ACC112 (cell line): Measurements from ENCODE around the gene MTF1.
"Not testable (repeated sequence)": the region's sequence is repeated elsewhere in the genome, so short reads cannot be mapped to it uniquely, and the experiment has no call there.

Source experiments
- H2AFZ ChIP-seq: fragments of 200-600 bp; sonication (generic); one replicate; pipeline ENCODE4 v1.6.0; 2017; ENCODE audit warnings: antibody characterized with exemption, low read length; ENCODE audit not compliant: unreplicated experiment
- H3K27ac ChIP-seq: fragments of 200-600 bp; sonication (generic); 2 replicates; pipeline ENCODE4 v1.5.1; 2014; ENCODE audit warnings: low read depth, mild to moderate bottlenecking, antibody characterized with exemption, low read length, moderate library complexity
- H3K27me3 ChIP-seq: fragments of 200-600 bp; sonication (generic); 2 replicates; pipeline ENCODE4 v1.6.1; 2014; ENCODE audit warnings: mild to moderate bottlenecking, antibody characterized with exemption, low read length, moderate library complexity, mixed read lengths; ENCODE audit not compliant: insufficient read depth
- H3K36me3 ChIP-seq: fragments of 200-600 bp; sonication (generic); 2 replicates; pipeline ENCODE4 v1.6.1; 2016; ENCODE audit warnings: mild to moderate bottlenecking, antibody characterized with exemption, low read length, moderate library complexity, mixed read lengths; ENCODE audit not compliant: insufficient read depth
- H3K4me1 ChIP-seq: fragments of 200-600 bp; sonication (generic); one replicate; pipeline ENCODE4 v1.6.1; 2016; ENCODE audit warnings: low read length, mixed read lengths; ENCODE audit not compliant: insufficient read depth, unreplicated experiment, control insufficient read depth
- H3K4me3 ChIP-seq: fragments of 200-600 bp; sonication (generic); 2 replicates; pipeline ENCODE4 v1.5.1; 2014; ENCODE audit warnings: mild to moderate bottlenecking, low read depth, low read length
- H3K79me2 ChIP-seq: fragments of 200-600 bp; sonication (generic); one replicate; pipeline ENCODE4 v1.6.0; 2016; ENCODE audit warnings: low read length; ENCODE audit not compliant: control insufficient read depth, unreplicated experiment, insufficient read depth

The MTF1 gene

GRCh38 chr1:37794372-37795339, 64.7 kb downstream of the MTF1 start:
- H3K27ac ChIP-seq: no peak overlapping the region
- H3K4me3 ChIP-seq: peak overlapping the region; percentile 79

DNA sequence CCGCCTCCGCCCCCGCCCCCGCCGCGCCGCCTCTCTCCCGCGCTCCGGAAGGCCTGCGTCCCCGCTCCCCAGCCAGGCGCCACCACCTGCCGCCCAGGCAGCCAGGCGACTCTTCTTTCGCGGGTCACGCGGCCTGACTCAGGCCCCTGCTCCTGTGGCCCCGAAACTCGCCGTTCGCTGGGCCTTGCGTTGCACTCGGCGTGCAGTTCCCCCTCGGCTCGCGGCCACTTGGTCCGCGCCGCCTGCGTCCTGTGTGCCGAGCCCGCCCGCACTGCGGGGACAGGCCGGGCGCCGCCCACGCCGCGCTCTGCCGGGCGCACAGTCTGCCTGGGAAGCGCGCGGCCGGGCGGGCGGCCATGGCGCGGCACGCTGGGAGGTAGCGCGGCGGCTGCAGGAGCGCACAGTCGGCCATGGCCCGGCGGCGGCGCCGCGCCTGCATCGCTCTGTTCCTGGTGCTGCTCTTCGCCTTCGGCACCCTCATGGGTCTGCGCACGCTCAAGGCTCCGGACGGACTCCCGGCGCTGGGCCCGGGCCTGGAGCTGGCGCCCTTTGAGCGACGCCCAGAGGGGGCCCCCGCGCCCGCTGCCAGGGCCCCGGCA, 65.5 kb downstream of the MTF1 start, which contains the start of gene MANEAL:
MANEAL (plus strand) TSS at position 75 of the 599 bp plus-strand sequence; CDS start at position 411, 336 bp downstream.
- Histone ChIP-seq H3K27me3 (peaks cover 50% of the 10 kb centered on the region), H3K4me1 (no peaks in the 10 kb centered on the region), H2AFZ (peak within 1 kb of the TSS; percentile 58), H3K36me3 (no peaks in the 10 kb centered on the region), H3K79me2 (no peaks in the 10 kb centered on the region), H3K4me3 (peak within 1 kb of the TSS; percentile 79), H3K27ac (no peak within 1 kb of the TSS)

More at GRCh38 chr1:37794372-37795339, 64.7 kb downstream of the MTF1 start:
- Histone ChIP-seq H3K36me3 (no peaks in the 10 kb centered on the region), H3K27me3 (peaks cover 44% of the 10 kb centered on the region), H3K79me2 (no peaks in the 10 kb centered on the region), H2AFZ (no peak overlapping the region), H3K4me1 (no peaks in the 10 kb centered on the region)

GRCh38 chr1:37792943-37793686, 66.3 kb downstream of the MTF1 start:
- no peak overlapping the region for H2AFZ ChIP-seq
- no peaks in the 10 kb centered on the region for H3K4me1 ChIP-seq
- no peaks in the 10 kb centered on the region for H3K36me3 ChIP-seq
- peaks cover 57% of the 10 kb centered on the region for H3K27me3 ChIP-seq
- no peak overlapping the region for H3K27ac ChIP-seq
- H3K4me3 ChIP-seq: peak overlapping the region; percentile 51
- H3K79me2 ChIP-seq: no peaks in the 10 kb centered on the region

DNA sequence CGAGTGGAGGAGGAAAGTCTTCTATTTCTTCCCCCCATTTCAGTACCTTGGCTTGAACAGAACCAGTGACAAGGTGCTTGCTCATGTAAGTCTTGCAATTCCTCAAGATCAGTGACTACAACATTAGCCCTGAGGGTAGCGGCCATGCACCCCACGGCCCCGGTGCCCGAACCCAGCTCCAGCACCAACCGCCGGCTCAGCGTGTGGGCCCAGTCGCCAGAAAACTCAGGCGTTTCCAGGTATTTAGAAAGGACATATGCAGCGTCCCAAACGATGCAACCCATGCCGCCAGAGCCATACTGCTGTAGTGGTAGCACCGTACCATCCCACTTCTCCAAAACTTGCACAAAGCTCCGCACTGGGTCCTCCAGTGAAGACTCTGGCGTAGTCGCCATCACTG, 76.9 kb downstream of the MTF1 start:
- no peaks in the 10 kb centered on the region for H3K4me1 ChIP-seq
- no peak overlapping the region for H3K4me3 ChIP-seq
- no peaks in the 10 kb centered on the region for H3K36me3 ChIP-seq
- H2AFZ ChIP-seq: no peak overlapping the region
- no peaks in the 10 kb centered on the region for H3K79me2 ChIP-seq
- H3K27me3 ChIP-seq: peaks cover 70% of the 10 kb centered on the region
- H3K27ac ChIP-seq: no peak overlapping the region

DNA sequence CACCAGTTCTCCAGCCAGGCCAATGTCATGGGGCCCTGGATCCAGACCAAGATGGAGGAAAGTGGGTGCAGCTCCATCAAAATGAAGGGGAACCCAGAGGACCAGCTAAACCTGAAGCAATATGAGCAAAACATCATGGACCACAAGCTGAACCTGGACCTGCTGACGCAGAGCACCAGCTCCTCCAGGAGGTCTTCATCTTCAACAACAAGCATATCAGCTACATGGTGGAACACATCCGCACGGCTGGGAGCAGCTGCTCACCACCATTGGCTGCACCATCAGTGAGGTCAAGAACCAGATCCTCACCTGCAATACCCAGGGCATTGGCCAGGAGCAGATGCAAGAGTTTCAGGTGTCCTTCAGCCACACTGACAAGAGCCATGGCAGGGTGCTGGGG, 80.7 kb downstream of the MTF1 start:
- Histone ChIP-seq H3K36me3 (no peaks in the 10 kb centered on the region), H3K4me1 (no peaks in the 10 kb centered on the region), H2AFZ (no peak overlapping the region), H3K79me2 (no peaks in the 10 kb centered on the region), H3K27ac (no peak overlapping the region), H3K4me3 (no peak overlapping the region), H3K27me3 (peaks cover 81% of the 10 kb centered on the region)

GRCh38 chr1:37776946-37777516, 82.4 kb downstream of the MTF1 start:
- no peak overlapping the region for H2AFZ ChIP-seq
- H3K4me3 ChIP-seq: no peak overlapping the region
- H3K36me3 ChIP-seq: no peaks in the 10 kb centered on the region
- peaks cover 72% of the 10 kb centered on the region for H3K27me3 ChIP-seq
- no peaks in the 10 kb centered on the region for H3K79me2 ChIP-seq
- H3K4me1 ChIP-seq: no peaks in the 10 kb centered on the region
- no peak overlapping the region for H3K27ac ChIP-seq

GRCh38 chr1:37771440-37771839, 88.0 kb downstream of the MTF1 start:
- not testable (repeated sequence) for H3K4me3 ChIP-seq, H3K79me2 ChIP-seq, H3K36me3 ChIP-seq, H3K27ac ChIP-seq, H3K4me1 ChIP-seq, H2AFZ ChIP-seq
- H3K27me3 ChIP-seq: peaks cover 65% of the 10 kb centered on the region

DNA sequence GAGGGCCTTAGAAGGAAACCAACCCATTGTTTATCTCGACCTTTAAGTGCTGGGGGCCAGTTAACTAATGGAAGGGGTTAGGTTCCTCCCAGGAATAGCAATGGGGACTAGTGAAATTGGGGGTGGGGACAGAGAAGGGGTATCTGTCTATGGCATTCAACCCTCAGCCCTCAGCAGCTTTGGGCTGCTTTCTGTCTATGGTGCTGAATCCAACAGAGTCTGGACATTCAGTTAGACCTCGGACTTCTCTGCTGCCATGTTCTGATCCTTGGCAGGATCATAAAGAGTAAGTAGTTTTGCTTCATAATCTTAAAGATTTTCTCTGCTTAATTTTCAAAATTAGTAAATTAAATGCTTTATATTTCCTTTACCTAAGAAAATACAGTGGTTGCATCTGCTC, 91.9 kb downstream of the MTF1 start:
- H3K27me3 ChIP-seq: peaks cover 83% of the 10 kb centered on the region
- no peaks in the 10 kb centered on the region for H3K79me2 ChIP-seq
- H3K36me3 ChIP-seq: no peaks in the 10 kb centered on the region
- no peak overlapping the region for H2AFZ ChIP-seq
- no peak overlapping the region for H3K4me3 ChIP-seq
- no peak overlapping the region for H3K27ac ChIP-seq
- H3K4me1 ChIP-seq: no peaks in the 10 kb centered on the region

GRCh38 chr1:37765916-37766664, 93.3 kb downstream of the MTF1 start:
- H2AFZ ChIP-seq: no peak overlapping the region
- H3K27me3 ChIP-seq: peaks cover 96% of the 10 kb centered on the region
- no peak overlapping the region for H3K27ac ChIP-seq
- no peaks in the 10 kb centered on the region for H3K36me3 ChIP-seq
- no peak overlapping the region for H3K4me3 ChIP-seq
- no peaks in the 10 kb centered on the region for H3K4me1 ChIP-seq
- no peaks in the 10 kb centered on the region for H3K79me2 ChIP-seq
